OCI-LY1 (cell line): ENCODE measurements around the gene ACSF2.

Source experiments
- H2AFZ ChIP-seq: fragments of 200-600 bp; sonication (generic), shearing (Covaris generic); 2 replicates; pipeline ENCODE4 v1.6.0; 2014; ENCODE audit warnings: antibody characterized with exemption, mild to moderate bottlenecking, low read length
- H3F3A ChIP-seq: fragments of 200-600 bp; sonication (generic), shearing (Covaris generic); 2 replicates; pipeline ENCODE4 v1.6.0; 2014; ENCODE audit warnings: mild to moderate bottlenecking, antibody characterized with exemption, low read length, moderate library complexity; ENCODE audit not compliant: insufficient read depth
- H3K27ac ChIP-seq: fragments of 200-600 bp; sonication (generic); 2 replicates; pipeline ENCODE4 v1.5.1; 2014; ENCODE audit warnings: low read length, mixed run types, mild to moderate bottlenecking, low read depth; ENCODE audit not compliant: poor library complexity, severe bottlenecking
- H3K27me3 ChIP-seq: fragments of 200-600 bp; sonication (generic); 2 replicates; pipeline ENCODE4 v1.6.0; 2014; ENCODE audit warnings: antibody characterized with exemption, mild to moderate bottlenecking, low read length, moderate library complexity; ENCODE audit not compliant: insufficient read depth
- H3K36me3 ChIP-seq: fragments of 200-600 bp; sonication (generic); 2 replicates; pipeline ENCODE4 v1.6.1; 2014; ENCODE audit warnings: mild to moderate bottlenecking, antibody characterized with exemption, low read length, moderate library complexity, mixed read lengths; ENCODE audit not compliant: insufficient read depth
- H3K4me1 ChIP-seq: fragments of 200-600 bp; sonication (generic); 2 replicates; pipeline ENCODE4 v1.5.1; 2014; ENCODE audit warnings: mild to moderate bottlenecking, low read length, moderate library complexity; ENCODE audit not compliant: insufficient read depth, severe bottlenecking
- H3K4me2 ChIP-seq: fragments of 200-600 bp; sonication (generic), shearing (Covaris generic); 2 replicates; pipeline ENCODE4 v1.6.1; 2014; ENCODE audit warnings: low read length
- H3K4me3 ChIP-seq: fragments of 200-600 bp; sonication (generic); 2 replicates; pipeline ENCODE4 v1.5.1; 2014; ENCODE audit warnings: low read length, low read depth, mild to moderate bottlenecking, mixed read lengths; ENCODE audit not compliant: poor library complexity, severe bottlenecking
- H3K79me2 ChIP-seq: fragments of 200-600 bp; shearing (Covaris generic); 2 replicates; pipeline ENCODE4 v1.6.1; 2016; ENCODE audit warnings: mixed run types, low read length, mixed read lengths; ENCODE audit not compliant: insufficient read depth
- H3K9ac ChIP-seq: fragments of 200-600 bp; sonication (generic), shearing (Covaris generic); 2 replicates; pipeline ENCODE4 v1.6.1; 2014; ENCODE audit warnings: mild to moderate bottlenecking, low read length, mixed read lengths
- H3K9me2 ChIP-seq: fragments of 200-600 bp; sonication (generic), shearing (Covaris generic); 2 replicates; pipeline ENCODE4 v1.6.1; 2014; ENCODE audit warnings: low read depth, mild to moderate bottlenecking, low read length, mixed read lengths
- H3K9me3 ChIP-seq: fragments of 200-600 bp; shearing (Covaris generic); 2 replicates; pipeline ENCODE4 v1.6.1; 2014; ENCODE audit warnings: low read length, mixed read lengths
- H4K20me1 ChIP-seq: fragments of 200-600 bp; sonication (generic), shearing (Covaris generic); 2 replicates; pipeline ENCODE4 v1.6.0; 2016; ENCODE audit warnings: mild to moderate bottlenecking, low read length; ENCODE audit not compliant: insufficient read depth
- CTCF ChIP-seq: fragments of 200-600 bp; sonication (generic), shearing (Covaris generic); IDR thresholded peaks from 2 replicates; pipeline ENCODE4 v1.5.1; 2017; ENCODE audit warnings: mild to moderate bottlenecking, antibody characterized with exemption, low read length, moderate library complexity, mixed read lengths
- EZH2 ChIP-seq: fragments of 200-600 bp; sonication (generic), shearing (Covaris generic); IDR thresholded peaks from 2 replicates; pipeline ENCODE4 v1.8.0; 2017; ENCODE audit warnings: borderline replicate concordance, mixed run types, mild to moderate bottlenecking, antibody characterized with exemption, low read length, moderate library complexity, mixed read lengths

ACSF2 gene

GRCh38 chr17:50488880-50489279, 62.9 kb downstream of the ACSF2 start:
- no peaks in the 10 kb centered on the region for H3K79me2 ChIP-seq
- H3K9ac ChIP-seq: no peak overlapping the region
- H3K4me3 ChIP-seq: no peak overlapping the region
- no peak overlapping the region for H2AFZ ChIP-seq
- no peaks in the 10 kb centered on the region for H4K20me1 ChIP-seq
- H3K9me2 ChIP-seq: no peaks in the 10 kb centered on the region
- no peaks in the 10 kb centered on the region for H3K9me3 ChIP-seq
- no peak overlapping the region for H3K4me2 ChIP-seq
- no peaks in the 10 kb centered on the region for H3K4me1 ChIP-seq
- no peaks in the 10 kb centered on the region for H3K27me3 ChIP-seq
- no peak overlapping the region for H3K27ac ChIP-seq
- no peaks in the 10 kb centered on the region for H3K36me3 ChIP-seq
- TF ChIP-seq CTCF: no peak
- TF ChIP-seq EZH2: no peak
- no peaks in the 10 kb centered on the region for H3F3A ChIP-seq

DNA sequence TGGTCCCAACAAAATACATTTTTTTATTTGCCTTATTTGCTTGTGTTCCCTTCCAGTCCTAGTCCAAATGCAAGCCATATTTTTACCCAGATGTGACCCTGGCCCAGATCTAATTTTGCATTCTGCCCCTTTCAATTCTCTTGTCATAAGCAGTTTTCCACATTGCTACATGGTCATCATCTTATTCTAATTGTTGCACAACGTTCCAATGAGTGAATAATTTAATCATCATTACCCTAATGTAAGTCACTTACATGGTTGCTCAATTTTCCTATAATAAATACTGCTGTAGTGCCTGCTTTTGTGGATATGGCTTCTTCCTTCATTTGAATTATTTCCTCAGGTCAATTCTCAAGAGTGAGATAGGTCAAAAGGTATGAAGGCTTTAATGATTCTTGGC, 65.5 kb downstream of the ACSF2 start:
- Histone ChIP-seq H3K36me3 (no peaks in the 10 kb centered on the region), H3K27ac (no peak overlapping the region), H4K20me1 (no peaks in the 10 kb centered on the region), H3K4me1 (no peaks in the 10 kb centered on the region), H3K4me3 (no peak overlapping the region), H3K9me3 (no peaks in the 10 kb centered on the region), H3F3A (no peaks in the 10 kb centered on the region), H3K4me2 (no peak overlapping the region), H3K9me2 (no peaks in the 10 kb centered on the region), H3K79me2 (no peaks in the 10 kb centered on the region), H2AFZ (no peak overlapping the region), H3K9ac (no peak overlapping the region), H3K27me3 (no peaks in the 10 kb centered on the region)
- TF ChIP-seq EZH2 (no peak), CTCF (no peak)

- Histone ChIP-seq H3K4me2 (no peak overlapping the region), H3K79me2 (no peaks in the 10 kb centered on the region), H3K9me2 (no peaks in the 10 kb centered on the region), H3F3A (no peaks in the 10 kb centered on the region), H2AFZ (no peak overlapping the region), H3K4me1 (no peaks in the 10 kb centered on the region), H4K20me1 (no peaks in the 10 kb centered on the region), H3K27ac (no peak overlapping the region), H3K9me3 (no peaks in the 10 kb centered on the region), H3K27me3 (no peaks in the 10 kb centered on the region), H3K9ac (no peak overlapping the region), H3K4me3 (no peak overlapping the region), H3K36me3 (no peaks in the 10 kb centered on the region)
- no peak for TF ChIP-seq CTCF
- no peak for TF ChIP-seq EZH2
Measured at GRCh38 chr17:50492214-50492613, 66.2 kb downstream of the ACSF2 start.
